Transverse colon (tissue), 3 donors: ENCODE measurements around the gene KIDINS220.

Experiments used
- POLR2A ChIP-seq: fragments of 450-650 bp; IDR thresholded peaks from one replicate; pipeline ENCODE4 v1.6.1; 2016; ENCODE audit warnings: antibody characterized with exemption, mild to moderate bottlenecking, moderate library complexity
- TF ChIP-seq, protein P1 (sequence below), 5 experiments: fragments of 200-600 bp in 3 of 5; fragments of 450-650 bp in 2 of 5; sonication (generic) in 3 of 5; IDR thresholded peaks; 1 replicate in 2 of 5; 2 replicates in 3 of 5; pipeline ENCODE4 v1.5.1; 2016 to 2017; ENCODE audit warnings: antibody characterized with exemption in 5 of 5, inconsistent platforms in 3 of 5, mild to moderate bottlenecking in 2 of 5, moderate library complexity in 1 of 5

DNA sequence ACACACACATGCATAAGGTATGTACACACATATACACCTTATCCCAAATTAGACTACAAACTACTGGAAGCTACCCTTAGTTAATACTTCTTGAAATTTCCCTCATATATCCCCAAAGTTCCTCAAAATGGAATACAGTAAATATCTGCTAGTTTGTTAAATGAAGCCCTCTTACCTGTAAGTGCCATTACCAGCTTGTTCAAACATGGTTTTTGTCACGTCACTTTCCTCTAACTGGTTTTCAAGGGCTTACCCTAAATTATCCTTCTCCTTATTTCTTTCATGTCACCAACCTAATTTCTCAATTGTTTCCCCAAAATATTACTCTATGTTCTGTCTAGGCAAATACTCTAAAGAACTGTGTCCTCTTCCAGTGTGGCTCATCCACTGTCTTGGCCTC, 24.4 kb upstream of the KIDINS220 start:
- TF ChIP-seq, protein P1, sequence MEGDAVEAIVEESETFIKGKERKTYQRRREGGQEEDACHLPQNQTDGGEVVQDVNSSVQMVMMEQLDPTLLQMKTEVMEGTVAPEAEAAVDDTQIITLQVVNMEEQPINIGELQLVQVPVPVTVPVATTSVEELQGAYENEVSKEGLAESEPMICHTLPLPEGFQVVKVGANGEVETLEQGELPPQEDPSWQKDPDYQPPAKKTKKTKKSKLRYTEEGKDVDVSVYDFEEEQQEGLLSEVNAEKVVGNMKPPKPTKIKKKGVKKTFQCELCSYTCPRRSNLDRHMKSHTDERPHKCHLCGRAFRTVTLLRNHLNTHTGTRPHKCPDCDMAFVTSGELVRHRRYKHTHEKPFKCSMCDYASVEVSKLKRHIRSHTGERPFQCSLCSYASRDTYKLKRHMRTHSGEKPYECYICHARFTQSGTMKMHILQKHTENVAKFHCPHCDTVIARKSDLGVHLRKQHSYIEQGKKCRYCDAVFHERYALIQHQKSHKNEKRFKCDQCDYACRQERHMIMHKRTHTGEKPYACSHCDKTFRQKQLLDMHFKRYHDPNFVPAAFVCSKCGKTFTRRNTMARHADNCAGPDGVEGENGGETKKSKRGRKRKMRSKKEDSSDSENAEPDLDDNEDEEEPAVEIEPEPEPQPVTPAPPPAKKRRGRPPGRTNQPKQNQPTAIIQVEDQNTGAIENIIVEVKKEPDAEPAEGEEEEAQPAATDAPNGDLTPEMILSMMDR (IDR thresholded peaks at IDR 0.05) = no peak
- TF ChIP-seq POLR2A = no peak
